Cardiac muscle cell (in vitro differentiated cells and primary cell): ENCODE measurements around the gene LRP5. TPM values are rescaled to one million over a fixed set of nuclear protein-coding genes. Genes with fewer than 3 reads are reported as not detected.

Experiments
- DNase-seq, 2 donors: peaks; one replicate each; pipeline versions ENCODE4 v3.0.0 to v3.0.0-alpha.2; 2010 to 2017; ENCODE audit warnings: low read depth in 1 of 2, low spot score in 1 of 2
- H3K27ac ChIP-seq: fragments of 200-600 bp; sonication (generic); 2 replicates; pipeline ENCODE4 v1.5.1; 2016
- H3K27me3 ChIP-seq: fragments of 200-600 bp; sonication (generic); 2 replicates; pipeline ENCODE4 v1.6.0; 2016; ENCODE audit warnings: control low read depth
- H3K36me3 ChIP-seq: fragments of 200-600 bp; sonication (generic); 2 replicates; pipeline ENCODE4 v1.5.1; 2016; ENCODE audit warnings: control low read depth
- H3K4me1 ChIP-seq: fragments of 200-600 bp; sonication (generic); 2 replicates; pipeline ENCODE4 v1.8.1; 2017; ENCODE audit warnings: low read depth, mild to moderate bottlenecking, mixed run types
- H3K4me3 ChIP-seq: fragments of 200-600 bp; sonication (generic); 2 replicates; pipeline ENCODE4 v1.5.1; 2016; ENCODE audit warnings: mild to moderate bottlenecking
- H3K9me3 ChIP-seq: fragments of 200-600 bp; sonication (generic); 2 replicates; pipeline ENCODE4 v1.5.1; 2017; ENCODE audit warnings: low read depth, mild to moderate bottlenecking, control low read depth
- CTCF ChIP-seq: IDR thresholded peaks from 2 replicates; pipeline ENCODE4 v1.5.1; 2012; ENCODE audit warnings: low read depth, mild to moderate bottlenecking, low read length
- polyA plus RNA-seq: library from polyadenylated mRNA; unstranded; fragments of >200 nt; fragmentation: Nextera tagmentation; extraction: Ambion mirVana; gene quantifications from 2 replicates; pipeline ENCODE4 v1.2.1, GENCODE V29; 2016
- total RNA-seq: library from RNA; depleted of rRNA; stranded (reverse); fragments of >200 nt; gene quantifications from 2 replicates; pipeline ENCODE4 v1.2.3, GENCODE V29; 2016

The LRP5 gene
- total and polyA plus RNA-seq, 2 experiments from 2014 or later, result 29.1 to 245 TPM

- Histone ChIP-seq H3K36me3 (peaks cover 13% of the 10 kb centered on the region), H3K4me3 (no peak overlapping the region), H3K27ac (no peak overlapping the region), H3K27me3 (no peaks in the 10 kb centered on the region), H3K9me3 (no peaks in the 10 kb centered on the region), H3K4me1 (peaks cover 19% of the 10 kb centered on the region)
- TF ChIP-seq CTCF, result no peak
- no peak for DNase-seq
Observed at GRCh38 chr11:68403831-68404230, 91.4 kb downstream of the LRP5 start.

- H3K27me3 ChIP-seq, result no peaks in the 10 kb centered on the region
- H3K4me1 ChIP-seq, result no peaks in the 10 kb centered on the region
- H3K27ac ChIP-seq, result no peak overlapping the region
- no peak for TF ChIP-seq CTCF
- H3K4me3 ChIP-seq, result no peak overlapping the region
- H3K9me3 ChIP-seq, result no peaks in the 10 kb centered on the region
- DNase-seq, result no peak
- peaks cover 17% of the 10 kb centered on the region for H3K36me3 ChIP-seq
Observed at GRCh38 chr11:68406324-68407313, 94.2 kb downstream of the LRP5 start.

- H3K27ac ChIP-seq, result no peak overlapping the region
- H3K9me3 ChIP-seq, result no peaks in the 10 kb centered on the region
- H3K36me3 ChIP-seq, result peaks cover 26% of the 10 kb centered on the region
- no peak for TF ChIP-seq CTCF
- DNase-seq, result no peak
- no peaks in the 10 kb centered on the region for H3K4me1 ChIP-seq
- H3K27me3 ChIP-seq, result no peaks in the 10 kb centered on the region
- no peak overlapping the region for H3K4me3 ChIP-seq
Observed at GRCh38 chr11:68408512-68408911, 96.1 kb downstream of the LRP5 start.

GRCh38 chr11:68409748-68410344, 97.5 kb downstream of the LRP5 start:
- no peak for TF ChIP-seq CTCF
- H3K27me3 ChIP-seq, result no peaks in the 10 kb centered on the region
- no peak overlapping the region for H3K4me3 ChIP-seq
- H3K4me1 ChIP-seq, result no peaks in the 10 kb centered on the region
- peaks cover 31% of the 10 kb centered on the region for H3K36me3 ChIP-seq
- H3K27ac ChIP-seq, result no peak overlapping the region
- no peaks in the 10 kb centered on the region for H3K9me3 ChIP-seq
- DNase-seq, result no peak

- no peak for TF ChIP-seq CTCF
- H3K9me3 ChIP-seq, result no peaks in the 10 kb centered on the region
- H3K27me3 ChIP-seq, result no peaks in the 10 kb centered on the region
- H3K27ac ChIP-seq, result no peak overlapping the region
- peaks cover 41% of the 10 kb centered on the region for H3K36me3 ChIP-seq
- H3K4me1 ChIP-seq, result no peaks in the 10 kb centered on the region
- DNase-seq, result no peak
- no peak overlapping the region for H3K4me3 ChIP-seq
Observed at GRCh38 chr11:68411501-68411991, 99.2 kb downstream of the LRP5 start.
